Breast epithelium (tissue), 4 donors: Measurements from ENCODE around the gene PGAM5. TPM values are rescaled to one million over a fixed set of nuclear protein-coding genes. Genes with fewer than 3 reads are reported as not detected.

Experiments used
- DNase-seq, 2 donors: peaks; one replicate each; pipeline ENCODE4 v3.0.0-alpha.2; 2019; ENCODE audit warnings: low spot score in 2 of 2
- H3K27ac ChIP-seq, 2 donors: fragments of 200-600 bp; sonication (generic) in 1 of 2; one replicate each; pipeline ENCODE4 v1.5.1; 2016 to 2019; ENCODE audit warnings: mild to moderate bottlenecking in 1 of 2
- H3K27me3 ChIP-seq, 2 donors: fragments of 200-600 bp; sonication (generic) in 1 of 2; one replicate each; pipeline versions ENCODE4 v1.5.1 to v1.6.0; 2017 to 2019; ENCODE audit warnings: control low read depth in 1 of 2, mild to moderate bottlenecking in 1 of 2
- H3K36me3 ChIP-seq: fragments of 200-600 bp; one replicate; pipeline ENCODE4 v1.5.1; 2019
- H3K4me1 ChIP-seq, 2 donors: fragments of 200-600 bp; sonication (generic); one replicate each; pipeline ENCODE4 v1.5.1; 2016 to 2019; ENCODE audit warnings: control low read depth in 1 of 2
- H3K4me3 ChIP-seq, 3 donors: fragments of 200-600 bp; sonication (generic); 1 replicate in 2 of 3; 2 replicates in 1 of 3; pipeline ENCODE4 v1.5.1; 2016 to 2019; ENCODE audit warnings: mild to moderate bottlenecking in 3 of 3, moderate library complexity in 2 of 3
- H3K9me3 ChIP-seq, 2 donors: fragments of 200-600 bp; sonication (generic) in 1 of 2; one replicate each; pipeline ENCODE4 v1.5.1; 2016 to 2019; ENCODE audit warnings: control low read depth in 1 of 2
- POLR2A ChIP-seq: fragments of 450-650 bp; IDR thresholded peaks from one replicate; pipeline ENCODE4 v1.6.1; 2016; ENCODE audit warnings: antibody characterized with exemption, mild to moderate bottlenecking, moderate library complexity
- POLR2AphosphoS5 ChIP-seq, 3 donors: sonication (generic); formaldehyde crosslinking; IDR thresholded peaks; one replicate each; pipeline ENCODE4 v1.6.1; 2017; ENCODE audit warnings: antibody characterized with exemption in 3 of 3
- intact Hi-C: fragments of 100-400 bp; cut with DNase I; formaldehyde crosslinking; loops from one replicate; pipeline ENCODE4 v1.15.1; 2023; ENCODE audit warnings: low total_unique reads
- total RNA-seq, 3 donors: library from RNA; depleted of rRNA; stranded (reverse); fragments of >200 nt; gene quantifications; one replicate each; pipeline ENCODE4 v1.1.0, GENCODE V29; 2016
- TF ChIP-seq, protein P1 (sequence below), 3 donors: fragments of 450-650 bp; IDR thresholded peaks; one replicate each; pipeline ENCODE4 v1.5.1; 2016 to 2017; ENCODE audit warnings: antibody characterized with exemption in 3 of 3, mild to moderate bottlenecking in 3 of 3, moderate library complexity in 3 of 3

The PGAM5 gene
- total RNA-seq, 3 donors from 2014 or later: 20.2 to 38.0 (median 22.8) TPM

DNA sequence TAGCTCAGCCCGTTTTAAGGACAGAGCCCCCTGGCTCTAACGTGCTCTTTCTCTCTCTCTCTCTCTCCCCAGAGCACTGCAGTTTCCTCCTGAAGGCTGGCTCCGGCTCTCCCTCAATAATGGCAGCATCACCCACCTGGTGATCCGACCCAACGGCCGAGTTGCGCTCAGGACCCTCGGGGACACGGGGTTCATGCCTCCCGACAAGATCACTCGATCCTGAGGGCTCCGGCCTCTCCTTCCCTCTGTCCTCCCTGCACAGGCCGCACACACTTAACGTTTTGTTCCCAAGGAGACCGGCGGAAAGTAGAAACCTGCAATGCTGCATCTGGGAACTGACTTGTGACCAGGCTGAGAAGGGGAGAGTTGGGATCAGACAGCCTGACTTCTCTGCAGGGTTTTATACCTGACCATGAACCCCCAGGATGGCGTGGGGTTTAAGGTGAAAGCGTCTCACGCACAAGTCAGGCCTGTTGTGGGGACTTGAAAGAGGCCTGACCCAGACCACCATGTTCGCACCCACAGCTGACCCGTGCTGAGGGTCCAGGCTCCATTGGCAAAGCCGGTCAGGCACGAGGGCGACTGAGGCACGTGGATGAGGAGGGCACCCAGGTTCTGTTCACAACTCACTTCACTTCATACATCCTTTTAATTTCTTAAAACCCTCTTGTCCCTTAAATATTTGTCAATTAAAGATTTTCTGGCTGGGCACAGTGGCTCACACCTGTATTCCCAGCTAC is 10.1 kb downstream of the PGAM5 start:
- intact Hi-C loops: no loop called here
- DNase-seq: no peak
- TF ChIP-seq, protein P1, sequence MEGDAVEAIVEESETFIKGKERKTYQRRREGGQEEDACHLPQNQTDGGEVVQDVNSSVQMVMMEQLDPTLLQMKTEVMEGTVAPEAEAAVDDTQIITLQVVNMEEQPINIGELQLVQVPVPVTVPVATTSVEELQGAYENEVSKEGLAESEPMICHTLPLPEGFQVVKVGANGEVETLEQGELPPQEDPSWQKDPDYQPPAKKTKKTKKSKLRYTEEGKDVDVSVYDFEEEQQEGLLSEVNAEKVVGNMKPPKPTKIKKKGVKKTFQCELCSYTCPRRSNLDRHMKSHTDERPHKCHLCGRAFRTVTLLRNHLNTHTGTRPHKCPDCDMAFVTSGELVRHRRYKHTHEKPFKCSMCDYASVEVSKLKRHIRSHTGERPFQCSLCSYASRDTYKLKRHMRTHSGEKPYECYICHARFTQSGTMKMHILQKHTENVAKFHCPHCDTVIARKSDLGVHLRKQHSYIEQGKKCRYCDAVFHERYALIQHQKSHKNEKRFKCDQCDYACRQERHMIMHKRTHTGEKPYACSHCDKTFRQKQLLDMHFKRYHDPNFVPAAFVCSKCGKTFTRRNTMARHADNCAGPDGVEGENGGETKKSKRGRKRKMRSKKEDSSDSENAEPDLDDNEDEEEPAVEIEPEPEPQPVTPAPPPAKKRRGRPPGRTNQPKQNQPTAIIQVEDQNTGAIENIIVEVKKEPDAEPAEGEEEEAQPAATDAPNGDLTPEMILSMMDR (IDR thresholded peaks at IDR 0.05): no peak
- TF ChIP-seq POLR2A: no peak
- TF ChIP-seq POLR2AphosphoS5 (IDR thresholded peaks at IDR 0.05): no peak
- Histone ChIP-seq H3K36me3 (no peaks in the 10 kb centered on the region), H3K27me3 (no peaks in the 10 kb centered on the region), H3K4me1 (no peaks in the 10 kb centered on the region), H3K27ac (no peak overlapping the region), H3K4me3 (no peak overlapping the region), H3K9me3 (no peaks in the 10 kb centered on the region)

GRCh38 chr12:132723015-132723763 is 12.5 kb downstream of the PGAM5 start:
- DNase-seq: no peak
- Histone ChIP-seq H3K4me1 (no peaks in the 10 kb centered on the region), H3K9me3 (no peaks in the 10 kb centered on the region), H3K27me3 (no peaks in the 10 kb centered on the region), H3K4me3 (no peak overlapping the region), H3K36me3 (no peaks in the 10 kb centered on the region), H3K27ac (no peak overlapping the region)
- intact Hi-C loops: no loop called here
- TF ChIP-seq, protein P1 (IDR thresholded peaks at IDR 0.05): no peak
- no peak for TF ChIP-seq POLR2AphosphoS5 (IDR thresholded peaks at IDR 0.05)

DNA sequence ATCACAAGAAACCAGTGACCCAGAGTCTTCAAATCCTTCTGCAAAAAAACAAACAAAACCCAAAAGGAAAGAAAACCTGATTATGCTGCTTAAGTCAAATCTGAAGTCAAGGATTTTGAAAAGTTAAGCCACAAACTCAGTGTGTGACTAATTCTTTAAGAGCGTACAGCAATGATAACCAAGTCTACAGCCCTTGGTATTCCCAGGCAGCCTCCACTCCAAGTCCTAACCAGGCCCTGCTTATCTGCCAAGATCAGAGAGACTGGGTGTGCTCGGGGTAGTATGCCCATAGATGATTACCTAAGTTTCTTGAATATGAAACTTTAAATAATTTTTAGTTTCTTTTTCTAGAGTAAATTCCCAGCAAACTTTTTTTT is 13.1 kb downstream of the PGAM5 start:
- no peaks in the 10 kb centered on the region for H3K9me3 ChIP-seq
- intact Hi-C loops: no loop called here
- no peak overlapping the region for H3K4me3 ChIP-seq
- no peaks in the 10 kb centered on the region for H3K4me1 ChIP-seq
- no peak overlapping the region for H3K27ac ChIP-seq
- H3K36me3 ChIP-seq: no peaks in the 10 kb centered on the region
- no peaks in the 10 kb centered on the region for H3K27me3 ChIP-seq
- DNase-seq: no peak
- no peak for TF ChIP-seq POLR2A
- no peak for TF ChIP-seq POLR2AphosphoS5 (IDR thresholded peaks at IDR 0.05)
- TF ChIP-seq, protein P1 (IDR thresholded peaks at IDR 0.05): no peak

DNA sequence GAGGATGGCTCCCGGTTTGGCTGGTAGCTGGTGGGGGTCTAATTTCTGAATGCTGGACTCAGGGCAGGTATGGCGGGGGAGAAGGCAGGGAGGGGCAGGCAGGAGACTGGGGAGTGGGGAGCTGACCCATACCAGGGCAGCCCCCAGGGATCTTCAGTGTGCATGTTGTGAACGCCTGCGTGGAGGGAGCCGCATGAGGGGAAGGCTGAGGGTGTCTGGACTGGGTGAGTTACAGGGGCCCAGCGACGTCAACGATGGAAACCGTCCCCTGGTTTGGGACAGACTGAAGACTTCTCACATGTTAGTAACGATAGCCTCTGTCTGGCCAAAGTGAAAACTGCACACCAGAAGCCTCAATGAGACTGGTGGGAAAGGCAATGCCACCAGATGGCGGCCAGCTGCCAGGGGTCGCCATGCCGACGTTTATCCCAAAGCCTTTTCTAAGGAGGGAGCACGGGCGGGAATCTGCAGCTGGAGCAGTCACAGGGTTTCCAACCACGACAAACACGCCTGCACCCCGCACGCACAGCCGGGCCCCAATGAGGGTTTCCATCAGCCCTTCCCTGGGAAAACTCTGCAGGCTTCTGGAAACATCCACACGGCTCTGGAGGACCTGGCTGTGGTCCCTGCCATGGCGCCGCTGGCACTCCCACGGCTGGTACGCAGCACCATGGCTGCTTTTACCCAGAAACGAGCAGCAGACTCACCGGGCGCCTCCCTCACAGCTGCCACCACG is 14.0 kb downstream of the PGAM5 start:
- H3K27me3 ChIP-seq: no peaks in the 10 kb centered on the region
- no peak for TF ChIP-seq POLR2A
- TF ChIP-seq, protein P1 (IDR thresholded peaks at IDR 0.05): no peak
- TF ChIP-seq POLR2AphosphoS5 (IDR thresholded peaks at IDR 0.05): no peak
- no peak for DNase-seq
- no peak overlapping the region for H3K27ac ChIP-seq
- intact Hi-C loops: no loop called here
- H3K9me3 ChIP-seq: no peaks in the 10 kb centered on the region
- H3K4me1 ChIP-seq: no peaks in the 10 kb centered on the region
- no peak overlapping the region for H3K4me3 ChIP-seq
- no peaks in the 10 kb centered on the region for H3K36me3 ChIP-seq

GRCh38 chr12:132726386-132726785 is 15.7 kb downstream of the PGAM5 start:
- Histone ChIP-seq H3K36me3 (no peaks in the 10 kb centered on the region), H3K4me3 (no peak overlapping the region), H3K27me3 (no peaks in the 10 kb centered on the region), H3K4me1 (no peaks in the 10 kb centered on the region), H3K9me3 (no peaks in the 10 kb centered on the region), H3K27ac (no peak overlapping the region)
- TF ChIP-seq, protein P1 (IDR thresholded peaks at IDR 0.05): no peak
- no peak for TF ChIP-seq POLR2AphosphoS5 (IDR thresholded peaks at IDR 0.05)
- no peak for TF ChIP-seq POLR2A
- intact Hi-C loops: no loop called here
- DNase-seq: no peak
